Skin of body (tissue), 2 donors: ENCODE data around the gene ZNF385A. TPM values are rescaled to one million over a fixed set of nuclear protein-coding genes. Genes with fewer than 3 reads are reported as not detected.

ENCODE experiments used
- DNase-seq: peaks from one replicate; lab custom pipeline; 2025; lab: John Stamatoyannopoulos, UW
- total RNA-seq: library from RNA; depleted of rRNA; stranded (reverse); fragments of >200 nt; gene quantifications from one replicate; pipeline ENCODE4 v1.2.3, GENCODE V29; 2014

Gene ZNF385A
- total RNA-seq, 1 donor from 2014 or later: 10.5 TPM

DNA sequence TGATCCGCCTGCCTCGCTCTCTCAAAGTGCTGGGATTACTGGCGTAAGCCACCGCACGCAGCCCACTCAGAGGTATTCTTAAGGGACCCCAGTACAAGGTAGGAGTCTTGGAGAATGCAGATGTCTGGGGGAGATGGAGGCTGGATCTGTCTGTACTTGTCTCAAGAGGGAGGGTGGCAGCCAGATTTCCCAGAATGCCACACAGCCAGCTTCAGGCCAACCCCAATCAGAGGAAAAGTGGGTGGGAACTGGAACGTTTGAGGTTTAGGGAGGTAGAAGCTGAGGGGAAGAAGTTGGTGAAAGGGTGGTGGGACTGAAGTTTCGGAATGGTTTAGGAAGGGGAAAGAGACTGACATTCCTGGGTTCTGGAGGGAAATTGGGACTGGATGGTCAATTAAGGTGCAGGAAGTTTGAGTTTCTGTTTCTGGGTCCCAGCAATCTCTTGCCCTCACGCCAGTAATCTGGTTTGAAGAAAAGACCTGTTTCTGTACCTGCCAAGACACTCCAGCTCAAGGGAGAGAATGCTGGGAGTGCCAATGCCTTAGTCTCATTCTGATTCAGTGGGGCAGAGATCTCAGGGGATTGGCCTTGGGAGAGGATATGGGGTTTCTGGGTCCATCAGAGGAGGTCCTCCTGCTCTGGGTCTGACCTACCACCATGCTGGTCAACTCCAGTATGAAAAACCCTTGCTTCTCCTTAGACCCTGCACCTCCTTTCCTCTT lies 8.1 kb upstream of the ZNF385A start:
- no peak for DNase-seq

DNA sequence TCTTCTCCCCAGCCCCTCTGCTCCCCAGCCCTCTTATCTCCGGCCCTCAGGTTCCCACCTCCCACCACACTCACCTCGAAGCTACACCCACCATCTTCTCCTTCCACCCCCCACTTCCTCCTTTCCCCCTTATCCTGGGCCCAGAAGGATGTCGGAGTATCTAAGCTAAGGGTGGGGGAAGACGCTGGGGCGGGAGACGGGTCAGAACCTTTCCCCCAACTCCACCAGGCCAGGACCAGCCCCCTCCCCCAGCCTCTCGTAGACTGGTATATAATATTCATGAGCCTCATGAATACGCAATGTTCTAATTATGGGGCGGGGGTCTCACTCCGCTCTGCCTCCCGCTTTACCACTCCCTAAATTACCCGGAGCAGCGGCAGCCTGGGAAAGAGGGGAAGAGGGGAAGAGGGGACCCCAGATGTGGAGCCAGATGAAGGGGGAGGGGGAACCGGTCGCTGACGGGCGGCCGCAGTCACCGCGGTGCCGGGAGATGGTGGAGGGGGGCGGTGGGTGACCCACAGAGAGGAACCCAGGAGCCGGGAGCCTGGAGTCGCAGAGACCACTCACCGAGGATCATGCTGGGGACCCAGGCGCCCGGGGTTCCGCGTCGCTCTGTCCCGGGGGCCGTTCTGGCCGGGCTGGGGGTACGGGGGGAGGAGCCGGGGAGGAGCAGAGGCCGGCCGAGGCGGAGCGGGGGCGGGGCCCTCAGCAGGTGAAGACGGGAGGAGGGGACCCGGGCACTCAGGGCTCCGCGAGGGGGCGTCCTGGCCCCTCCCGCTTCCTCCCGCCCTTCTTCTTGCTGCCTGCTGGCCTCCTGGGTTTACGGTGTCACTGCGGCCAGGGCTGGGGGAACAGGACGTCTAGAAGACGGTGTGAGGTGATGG lies 6.4 kb upstream of the ZNF385A start:
- no peak for DNase-seq

DNA sequence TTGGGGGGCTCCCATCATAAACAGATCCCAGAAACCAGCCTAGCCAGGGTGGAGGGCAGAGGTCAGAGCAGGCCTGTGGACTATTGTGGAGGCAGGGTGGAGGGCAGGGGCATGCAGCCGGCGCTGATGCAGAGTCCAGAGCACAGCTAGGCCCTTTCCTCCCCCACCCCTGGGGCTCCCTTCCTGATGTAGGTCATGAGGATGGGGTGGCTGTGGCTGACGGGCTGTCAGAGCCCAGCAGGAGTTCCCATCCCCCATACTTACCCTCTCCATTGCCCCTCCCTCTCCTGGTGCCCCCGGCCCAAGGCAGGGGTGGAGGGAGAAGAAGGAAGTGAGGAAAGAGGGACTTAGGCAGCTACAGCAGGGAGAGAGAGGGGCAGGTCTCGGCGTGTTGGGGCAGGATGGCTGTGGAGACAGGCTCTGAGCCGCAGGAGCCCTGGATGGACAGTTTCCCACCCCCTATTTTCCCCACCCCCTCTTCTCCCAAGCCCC lies 5.7 kb upstream of the ZNF385A start:
- no peak for DNase-seq

DNA sequence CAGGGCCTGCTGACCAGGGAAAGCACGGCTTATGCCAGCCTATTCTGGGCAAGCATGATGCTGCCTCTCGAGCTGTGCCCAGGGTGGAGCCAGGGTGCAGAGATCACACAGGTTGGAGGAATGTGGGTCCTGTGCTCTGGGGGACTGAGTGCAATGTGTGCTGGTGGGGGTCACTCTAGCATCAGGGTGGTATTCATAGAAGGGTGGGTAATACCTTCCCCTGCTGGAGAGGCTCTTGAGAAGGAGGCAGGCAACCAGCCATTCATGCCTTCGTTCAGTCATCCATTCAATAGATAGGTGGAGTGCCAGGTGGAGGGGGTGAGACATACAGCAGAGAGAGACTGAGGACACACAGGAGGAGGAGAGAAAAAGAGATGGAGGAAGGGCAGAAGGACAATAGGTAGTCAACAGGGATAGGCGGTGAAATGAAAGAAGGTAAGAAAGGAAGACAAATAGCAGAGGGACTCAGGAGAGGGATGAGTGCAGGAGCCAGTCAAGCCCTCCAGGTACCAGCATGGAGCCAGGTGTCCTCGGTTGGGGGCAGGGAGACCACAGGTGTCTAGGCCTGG lies 5.2 kb upstream of the ZNF385A start:
- no peak for DNase-seq

DNA sequence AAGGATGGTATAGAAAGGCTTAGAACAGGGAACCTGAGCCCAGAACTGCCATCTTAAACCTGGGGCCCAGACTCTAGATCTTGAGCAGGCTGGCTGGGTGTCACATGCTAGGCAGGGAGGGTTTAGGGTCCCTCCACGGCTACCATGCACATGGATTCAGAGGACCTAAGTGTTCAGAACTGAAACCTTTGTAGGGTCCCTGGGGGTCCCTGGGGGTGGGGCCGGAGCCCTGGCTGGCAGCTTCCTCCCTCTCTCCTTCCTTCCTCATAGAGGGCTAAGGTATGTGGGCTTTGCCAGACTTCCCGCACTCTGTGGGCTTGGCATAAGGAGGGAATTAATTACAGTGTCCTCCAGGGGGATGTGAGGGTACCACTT lies 4.6 kb upstream of the ZNF385A start:
- no peak for DNase-seq

DNA sequence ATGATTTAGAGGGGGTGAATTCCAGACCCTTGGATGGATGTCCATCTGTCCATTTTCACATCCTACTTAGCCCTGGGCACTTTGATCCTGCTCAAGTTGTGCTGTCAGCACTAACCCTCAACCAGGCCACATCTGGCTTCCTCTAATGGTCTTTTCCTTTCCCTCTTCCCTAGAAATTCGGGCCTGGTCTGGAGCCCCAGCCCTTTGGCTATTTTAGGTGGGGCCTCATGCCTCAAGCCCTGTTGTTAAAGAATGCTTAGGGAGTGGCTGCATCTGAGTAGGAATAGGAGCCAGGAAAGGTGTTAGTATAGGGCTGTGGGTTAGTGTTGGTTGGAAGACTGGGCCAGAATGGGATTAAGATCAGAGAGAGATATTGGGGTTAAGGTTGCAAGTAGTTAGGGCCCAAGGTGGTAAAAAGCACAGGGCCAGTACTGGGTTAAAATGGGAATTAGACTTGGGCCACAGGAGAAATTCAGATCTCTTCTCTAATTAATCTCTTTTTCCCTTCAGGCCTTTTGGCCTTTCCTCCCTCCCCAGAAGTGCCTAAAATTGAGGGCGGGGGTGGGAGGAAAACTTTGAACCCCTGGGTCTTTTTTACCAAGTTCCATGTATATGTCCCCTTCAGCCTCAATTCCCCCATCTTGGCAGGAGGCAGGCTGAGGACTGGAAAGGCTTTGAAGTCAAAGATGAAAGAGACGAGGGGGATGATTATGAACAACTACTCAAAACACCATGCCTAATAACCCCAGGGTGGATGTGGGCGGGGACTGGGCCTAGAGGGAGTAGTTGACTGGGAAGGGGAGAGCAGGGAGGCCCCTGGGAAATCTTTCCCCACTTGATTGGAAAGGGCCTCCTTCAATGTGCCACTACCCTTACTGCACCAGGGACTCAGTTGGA lies 4.0 kb upstream of the ZNF385A start:
- DNase-seq: no peak

DNA sequence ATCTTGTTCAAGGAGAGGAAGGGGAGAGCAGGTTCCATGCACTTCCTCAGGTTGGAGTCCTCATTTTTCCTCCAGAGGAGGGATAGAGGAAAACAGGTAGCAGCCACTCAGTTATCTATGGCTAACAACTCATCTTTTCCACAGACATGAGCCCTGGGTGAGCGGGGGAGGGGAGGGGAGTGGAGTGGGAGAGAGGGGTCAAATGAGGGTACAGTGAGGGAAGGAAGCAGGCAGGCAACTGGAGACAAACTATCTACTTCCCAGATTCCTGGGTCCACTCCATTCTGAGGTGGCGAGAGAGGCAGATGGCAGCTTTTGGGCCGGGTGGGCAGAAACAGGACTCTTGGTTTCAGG lies 2.6 kb upstream of the ZNF385A start:
- DNase-seq: no peak

DNA sequence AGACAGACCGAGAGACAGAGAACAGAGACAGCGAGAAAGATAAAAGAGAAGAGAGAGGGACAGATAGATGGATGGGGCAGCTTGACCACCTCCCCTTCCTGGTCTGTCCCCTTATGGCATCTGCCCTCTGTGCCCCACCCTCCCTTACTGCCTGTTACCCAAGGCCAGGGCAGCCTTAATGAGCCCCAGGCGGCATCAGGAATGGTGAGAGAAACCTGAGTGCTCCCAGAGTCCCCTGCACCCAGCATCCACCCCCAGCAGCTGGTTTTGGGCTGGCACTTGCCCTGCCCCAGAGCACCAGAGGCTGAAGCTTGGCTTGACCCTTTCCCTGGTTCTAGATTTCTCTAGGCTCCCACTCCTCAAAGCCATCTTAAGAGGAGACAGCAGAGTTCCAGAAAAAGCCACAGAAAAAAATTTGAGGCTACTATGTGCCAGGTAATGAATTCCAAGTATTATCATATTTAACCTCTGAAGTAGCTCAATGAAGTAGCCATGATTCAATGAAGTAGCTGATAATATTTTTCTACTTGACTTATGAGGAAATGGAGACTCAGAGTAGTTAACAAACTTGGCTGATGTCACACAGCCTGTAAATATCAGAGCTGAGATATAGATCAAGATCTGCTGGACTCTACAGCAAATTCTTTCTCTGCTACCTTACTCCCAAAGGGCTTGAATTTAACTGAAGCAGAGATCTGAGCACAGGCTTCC lies 2.0 kb upstream of the ZNF385A start:
- no peak for DNase-seq

DNA sequence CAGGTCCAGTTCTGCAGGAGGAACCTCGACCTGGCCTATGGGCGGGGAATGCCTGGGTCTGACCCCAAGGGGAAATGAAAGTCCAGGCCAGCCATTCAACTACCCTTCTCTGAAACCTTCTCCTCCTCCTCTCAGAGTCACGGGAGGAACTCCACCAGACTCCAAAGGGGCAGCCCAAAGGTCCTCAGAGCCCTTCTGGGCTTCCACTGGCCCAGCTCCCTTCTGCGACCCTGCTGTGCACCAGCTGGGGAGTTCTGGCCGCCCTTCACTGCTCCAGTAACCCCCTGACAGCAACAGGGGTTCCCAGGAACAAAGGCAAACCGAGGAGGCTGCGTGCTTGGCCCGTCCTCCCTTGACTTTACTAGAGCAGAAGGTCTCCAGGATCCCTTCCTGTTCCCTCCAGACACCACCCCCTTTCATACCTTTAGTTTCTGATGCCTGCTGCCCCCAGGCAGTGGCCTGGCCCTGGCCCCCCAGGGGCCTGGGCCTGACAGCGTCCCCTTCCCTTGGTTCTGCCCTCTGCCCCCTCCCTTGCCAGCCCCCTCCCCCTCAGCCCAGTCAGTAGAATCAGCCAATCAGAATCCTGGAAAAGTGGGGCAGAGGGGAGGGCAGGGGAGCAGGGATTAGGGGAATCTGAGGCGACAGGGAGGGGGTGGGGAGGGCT lies 850 bp upstream of the ZNF385A start:
- no peak for DNase-seq

DNA sequence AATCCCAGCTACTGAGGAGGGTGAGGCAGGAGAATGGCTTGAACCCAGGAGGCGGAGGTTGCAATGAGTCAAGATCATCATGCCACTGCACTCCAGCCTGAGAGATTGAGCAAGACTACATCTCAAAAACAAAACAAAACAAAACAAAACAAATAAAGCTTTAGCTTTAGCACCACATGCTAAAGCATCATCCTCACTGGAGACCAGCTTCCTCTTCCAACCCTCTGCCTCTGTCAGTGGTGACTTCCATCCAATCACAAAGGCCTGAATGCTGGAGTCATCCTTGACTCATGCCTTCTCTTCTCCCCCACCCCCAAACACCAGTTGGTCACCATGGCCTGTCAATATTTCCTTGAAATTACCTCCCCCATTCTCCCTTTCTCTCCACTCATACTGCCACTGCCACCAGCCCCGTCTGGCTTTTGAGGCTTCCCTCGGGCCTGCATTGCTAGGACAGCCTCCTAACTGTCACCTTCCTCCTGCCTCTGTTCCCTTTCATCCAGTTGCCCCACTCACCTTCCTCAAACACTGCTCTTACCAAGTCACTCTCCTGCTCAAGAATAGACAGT lies 1.4 kb downstream of the ZNF385A start:
- DNase-seq: no peak

DNA sequence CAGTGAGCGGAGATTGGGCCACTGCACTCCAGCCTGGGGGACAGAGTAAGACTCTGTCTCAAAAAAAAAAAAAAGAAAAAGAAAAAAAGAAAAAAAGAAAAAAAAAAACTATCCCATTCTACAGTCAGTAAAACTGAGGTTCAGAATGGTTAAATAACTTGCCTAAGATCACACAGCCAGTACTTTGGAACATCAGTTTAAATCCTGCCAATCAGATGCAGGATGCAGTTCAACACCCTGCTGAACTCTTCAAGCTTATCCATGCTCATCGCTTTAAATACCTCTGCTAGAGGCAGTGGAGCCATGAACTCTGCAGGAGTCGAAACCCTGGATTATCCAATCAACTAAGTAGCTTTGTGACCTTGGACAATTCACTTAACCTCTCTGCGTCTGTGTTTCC lies 3.4 kb downstream of the ZNF385A start:
- DNase-seq: no peak

DNA sequence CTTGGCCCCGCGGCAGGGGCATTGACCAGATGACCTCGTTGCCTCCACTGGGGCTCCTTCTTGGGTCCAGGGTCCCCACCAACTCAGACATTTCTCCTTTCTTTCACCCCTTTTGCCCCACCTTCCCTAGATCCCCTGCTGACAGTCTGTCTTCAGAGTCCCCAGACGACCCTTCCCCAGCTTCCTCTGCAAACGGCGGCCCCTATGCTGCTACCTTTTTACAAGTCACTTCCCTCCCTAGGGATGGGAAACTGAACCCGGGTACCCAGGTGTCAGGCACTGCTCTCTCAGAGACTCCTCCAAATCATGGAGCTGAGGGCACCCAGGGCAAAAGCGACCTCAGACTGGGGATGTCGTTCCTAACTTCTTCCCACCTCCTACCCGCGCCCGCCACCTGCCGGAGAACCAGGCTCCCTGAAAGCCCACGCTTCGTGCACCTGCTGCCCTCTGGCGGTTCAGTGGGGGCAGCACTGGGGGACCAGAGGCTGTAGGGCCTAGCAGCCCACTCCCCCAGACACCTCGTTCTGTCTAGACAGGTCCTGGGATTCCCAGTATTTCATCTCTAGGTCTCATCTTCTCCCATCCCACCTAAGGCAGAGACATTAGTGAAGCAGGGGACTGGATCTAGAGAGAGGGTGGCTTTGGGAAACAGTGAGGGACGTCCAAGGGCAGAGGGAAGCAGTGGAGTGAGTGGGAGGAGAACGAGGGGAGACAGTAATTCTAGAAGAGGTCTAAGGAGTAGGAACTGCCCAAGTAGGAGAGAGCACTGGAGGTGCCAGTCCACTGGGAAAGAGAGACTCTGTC lies 4.9 kb downstream of the ZNF385A start:
- peak; percentile 70 for DNase-seq

DNA sequence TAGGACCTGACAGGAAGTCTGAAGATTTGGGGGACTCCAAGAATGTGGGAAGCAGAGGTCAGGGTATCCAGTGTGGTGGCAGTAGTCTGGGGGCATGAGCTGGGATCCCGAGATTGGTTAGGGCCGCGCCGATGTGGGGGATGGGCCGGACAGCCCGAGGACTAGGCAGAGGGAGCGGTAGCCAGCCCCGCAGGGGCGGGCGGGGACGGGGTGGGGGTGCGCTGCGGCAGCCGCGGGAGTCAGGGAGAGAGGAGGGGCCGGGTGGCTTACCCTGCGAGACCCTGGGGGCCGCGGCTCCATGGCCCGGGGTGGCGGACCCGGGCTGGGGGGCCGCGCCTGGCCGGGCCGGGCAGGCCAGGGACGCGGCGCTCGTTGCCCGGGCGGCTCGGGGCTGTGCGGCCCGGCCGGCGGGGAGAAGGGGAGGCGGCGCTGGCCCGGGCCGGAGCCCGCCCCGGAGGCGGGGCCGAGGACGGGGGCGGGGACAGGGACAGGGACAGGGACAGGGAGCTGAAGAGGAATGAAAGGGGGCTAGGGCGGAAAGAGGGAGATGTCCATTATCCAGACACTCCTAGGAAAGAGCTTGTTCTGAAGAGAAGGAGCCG lies 5.6 kb downstream of the ZNF385A start:
- no peak for DNase-seq

DNA sequence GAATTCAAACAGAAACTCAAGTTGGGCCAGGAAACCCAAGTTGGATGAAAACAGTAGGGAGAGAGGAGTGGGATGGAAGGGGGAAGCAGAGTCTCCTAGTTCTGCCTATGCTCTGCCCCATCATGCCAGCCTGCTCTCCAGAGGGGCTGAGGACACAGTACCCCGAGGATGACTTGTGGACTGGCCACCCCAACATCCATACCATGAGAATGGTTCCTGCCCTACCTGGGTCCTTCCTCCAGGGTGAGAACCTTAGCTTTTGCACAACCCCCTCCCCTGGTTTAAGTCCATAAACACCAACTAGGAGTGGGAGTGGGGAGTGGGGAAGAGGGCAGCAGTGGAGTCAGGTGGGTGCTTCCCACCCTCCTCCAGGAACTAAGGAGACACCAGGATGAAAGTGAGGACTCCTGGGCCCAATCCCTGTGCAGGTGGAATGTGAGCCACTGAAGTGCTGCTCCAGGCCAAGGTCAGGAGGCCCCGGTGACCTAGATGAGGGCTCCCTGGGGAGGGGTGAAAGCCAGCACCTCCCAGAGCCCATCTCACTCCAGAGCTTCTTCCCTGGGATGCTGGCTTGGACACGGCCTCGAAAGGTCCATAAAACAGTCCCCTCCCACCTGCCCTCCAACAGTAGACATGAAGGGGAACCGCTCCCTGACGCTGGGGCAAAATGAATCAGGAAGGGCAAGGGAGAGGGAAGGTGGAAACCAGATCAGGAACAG lies 6.6 kb downstream of the ZNF385A start:
- no peak for DNase-seq

DNA sequence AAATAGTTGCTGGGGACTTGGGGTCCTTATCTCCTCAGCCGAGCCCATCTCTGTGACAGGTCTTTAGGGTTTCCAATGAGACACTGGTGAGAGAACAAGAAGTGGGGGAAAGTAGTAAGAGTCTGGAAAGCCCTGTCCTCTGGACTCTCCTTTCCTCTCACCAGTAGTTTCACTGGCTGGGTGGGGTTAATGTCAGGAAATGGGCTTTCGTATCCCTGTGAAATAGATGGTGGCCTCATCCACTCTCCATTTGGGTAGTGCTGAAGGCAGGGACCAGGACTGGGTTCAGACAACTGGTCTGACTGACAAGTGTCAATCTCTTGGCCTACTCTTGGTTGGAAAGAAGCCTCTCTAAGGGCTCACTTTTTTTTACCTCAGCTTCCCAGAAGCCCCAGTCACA lies 7.5 kb downstream of the ZNF385A start:
- no peak for DNase-seq

DNA sequence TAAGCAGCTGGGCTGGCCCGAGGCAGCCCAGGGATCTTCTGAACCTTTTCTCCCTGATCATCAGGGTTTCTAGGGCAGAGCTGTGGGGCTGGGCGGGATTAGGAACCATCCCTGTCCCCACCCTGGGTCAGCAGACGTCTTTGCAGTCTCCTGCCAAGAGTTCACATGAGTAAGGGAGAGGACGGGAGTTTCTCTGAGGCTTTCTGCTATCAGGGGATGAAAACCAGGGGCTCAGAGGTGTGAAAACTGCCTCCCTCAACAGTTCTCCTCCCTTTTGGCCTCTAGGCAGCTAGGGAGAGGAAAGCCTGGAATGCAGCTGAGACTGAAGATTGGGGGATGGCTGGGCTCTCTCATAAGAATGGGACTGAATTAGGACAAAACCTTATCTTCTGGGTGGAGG lies 7.9 kb downstream of the ZNF385A start:
- no peak for DNase-seq

DNA sequence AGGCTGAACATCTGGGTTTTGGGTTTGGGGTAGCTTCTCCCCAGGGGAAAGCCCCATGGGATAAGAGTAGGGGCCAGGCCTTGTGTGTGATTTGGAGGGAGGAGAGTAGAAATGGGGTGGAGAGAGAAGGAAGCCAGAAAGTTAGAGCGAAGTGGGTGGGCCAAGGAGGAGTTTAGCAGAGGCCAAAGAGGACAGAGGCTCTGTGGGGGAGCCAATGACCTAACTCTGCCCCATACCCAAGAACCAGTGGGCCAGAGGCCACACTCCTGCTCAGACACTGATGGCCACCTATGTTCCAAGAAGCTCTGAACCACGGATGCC lies 9.3 kb downstream of the ZNF385A start:
- no peak for DNase-seq
